ENCODE data around the gene CXCL16.
"Not testable (repeated sequence)": the region's sequence is repeated elsewhere in the genome, so short reads cannot be mapped to it uniquely, and the experiment has no call there.

CXCL16 gene

DNA sequence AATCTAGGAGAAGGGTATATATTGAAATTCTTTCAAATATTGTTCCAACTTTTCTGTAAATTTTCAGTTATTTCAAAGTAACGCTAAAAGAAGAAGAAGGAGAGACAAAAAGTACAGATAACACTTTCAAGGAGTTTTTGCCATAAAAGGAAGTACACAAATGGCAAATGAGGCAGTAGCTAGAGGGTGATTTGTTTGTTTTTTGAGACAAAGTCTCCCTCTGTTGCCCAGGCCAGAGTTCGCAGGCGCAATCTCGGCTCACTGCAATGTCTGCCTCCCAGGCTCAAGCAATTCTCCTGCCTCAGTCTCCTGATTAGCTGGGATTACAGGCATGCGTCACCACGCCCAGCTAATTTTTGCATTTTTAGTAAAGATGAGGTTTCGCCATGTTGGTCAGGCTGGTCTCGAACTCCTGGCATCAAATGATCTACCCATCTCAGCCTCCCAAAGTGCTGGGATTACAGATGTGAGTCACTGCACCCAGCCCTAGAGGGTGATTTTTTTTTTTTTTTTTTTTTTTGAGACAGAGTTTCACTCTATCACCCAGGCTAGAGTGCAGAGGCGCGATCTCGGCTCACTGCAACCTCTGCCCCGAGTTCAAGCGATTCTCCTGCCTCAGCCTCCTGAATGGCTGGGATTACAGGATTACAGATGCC is 40.2 kb downstream of the CXCL16 start:
- not testable (repeated sequence) for DNase-seq (ENCODE audit: low read depth in 2 of 2)

DNA sequence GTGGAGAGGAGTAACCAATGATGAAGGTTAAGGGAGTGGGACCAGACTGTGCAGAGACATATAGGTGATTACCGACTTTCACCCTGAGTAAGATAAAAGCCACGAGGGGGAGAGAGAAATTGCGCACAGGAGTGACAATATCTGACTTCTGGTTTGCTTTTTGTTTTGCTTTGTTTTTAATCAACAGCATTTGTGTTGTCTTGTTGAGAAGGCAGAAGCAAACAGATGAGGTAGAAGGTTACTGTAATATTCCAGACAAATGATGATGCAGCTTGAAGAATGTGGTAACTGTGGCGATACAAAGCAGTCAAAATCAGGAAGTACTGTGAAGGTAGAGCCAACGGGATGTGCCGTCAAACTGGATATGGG is 43.3 kb downstream of the CXCL16 start:
- no peak for DNase-seq (ENCODE audit: low read depth in 2 of 2)

DNA sequence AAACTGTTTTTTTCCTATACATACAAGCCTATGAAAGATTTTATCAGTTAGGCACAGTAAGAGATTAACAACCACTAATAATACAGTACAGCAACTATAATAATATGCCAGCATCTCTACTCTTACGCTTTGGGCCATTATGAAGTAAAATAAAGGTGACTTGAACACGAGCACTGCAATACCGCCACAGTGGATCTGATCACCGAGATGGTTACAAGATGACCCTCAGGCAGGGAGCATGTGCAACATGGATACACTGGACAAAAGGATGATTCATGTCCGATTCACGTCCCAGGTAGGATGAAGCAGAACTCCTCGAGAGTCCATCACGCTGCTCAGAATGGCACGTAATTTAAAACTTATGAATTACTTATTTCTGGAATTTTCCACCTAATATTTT is 46.3 kb downstream of the CXCL16 start:
- no peak for DNase-seq (ENCODE audit: low read depth in 2 of 2)

DNA sequence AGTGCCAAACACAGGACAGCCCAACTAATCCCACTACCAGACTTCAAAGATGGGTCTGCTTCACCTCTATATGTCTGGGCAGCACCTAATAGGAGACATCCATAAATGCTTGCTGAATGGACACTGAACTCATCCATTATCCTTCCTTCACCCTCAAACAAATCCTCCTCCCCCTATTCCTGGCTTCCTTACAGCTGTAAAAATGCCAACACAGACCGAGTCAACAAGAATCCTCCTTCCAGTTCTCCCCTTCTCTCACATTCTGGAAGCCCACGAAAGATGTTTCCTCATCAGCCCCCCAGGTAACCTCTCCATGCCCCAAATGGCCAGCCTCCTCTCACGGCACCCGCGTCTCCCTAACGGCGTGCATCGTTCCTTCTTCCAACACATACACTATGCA is 48.0 kb downstream of the CXCL16 start:
- no peak for DNase-seq (ENCODE audit: low read depth in 2 of 2)

- DNase-seq (ENCODE audit: low read depth in 2 of 2) = no peak
Measured at GRCh38 chr17:4690745-4691144, 49.0 kb downstream of the CXCL16 start.

GRCh38 chr17:4689872-4690271 is 49.9 kb downstream of the CXCL16 start:
- DNase-seq (ENCODE audit: low read depth in 2 of 2) = not testable (repeated sequence)

DNA sequence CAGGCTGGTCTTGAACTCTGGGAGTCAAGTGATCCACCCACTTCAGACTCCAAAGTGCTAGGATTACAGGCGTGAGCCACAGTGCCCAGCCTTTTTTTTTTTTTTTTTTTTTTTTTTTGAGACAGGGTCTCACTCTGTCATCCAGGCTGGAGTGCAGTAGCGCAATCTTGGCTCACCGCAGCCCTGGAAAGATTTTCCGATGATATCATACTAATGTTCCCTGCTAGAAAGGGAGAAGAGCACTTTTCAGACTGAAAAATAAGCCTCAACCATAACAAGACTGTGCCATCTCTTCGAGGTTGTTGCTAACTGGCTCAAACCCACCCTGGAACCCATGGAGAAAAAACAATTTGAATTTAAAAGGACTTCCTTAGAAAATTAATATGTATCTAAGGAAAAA is 56.0 kb downstream of the CXCL16 start:
- DNase-seq (ENCODE audit: low read depth in 2 of 2) = not testable (repeated sequence)

Measured in fibroblast of skin of left quadriceps (primary cell).